MV-4-11 (cell line): ENCODE results near the gene ELOVL2.

Source experiments
- DNase-seq: peaks from one replicate; lab custom pipeline; 2025; lab: John Stamatoyannopoulos, UW

Gene ELOVL2

GRCh38 chr6:11056871-11057270 is 12.8 kb upstream of the ELOVL2 start:
- DNase-seq = no peak

- no peak for DNase-seq
Measured at GRCh38 chr6:11055127-11055627, 11.1 kb upstream of the ELOVL2 start.

GRCh38 chr6:11054722-11055121 is 10.6 kb upstream of the ELOVL2 start:
- DNase-seq = no peak

- no peak for DNase-seq
Measured at GRCh38 chr6:11053307-11053706, 9.2 kb upstream of the ELOVL2 start.

- DNase-seq = peak; percentile 48
Measured at GRCh38 chr6:11050731-11051130, 6.6 kb upstream of the ELOVL2 start.

GRCh38 chr6:11044712-11045167 is 635 bp upstream of the ELOVL2 start:
- DNase-seq = no peak

- no peak for DNase-seq
Measured at GRCh38 chr6:11043378-11043960, 636 bp downstream of the ELOVL2 start.

GRCh38 chr6:11042750-11043377 is 1.2 kb downstream of the ELOVL2 start:
- DNase-seq = no peak

GRCh38 chr6:11042025-11042749 is 1.9 kb downstream of the ELOVL2 start:
- no peak for DNase-seq

GRCh38 chr6:11040134-11040533 is 4.0 kb downstream of the ELOVL2 start:
- no peak for DNase-seq

- no peak for DNase-seq
Measured at GRCh38 chr6:11039040-11039439, 5.1 kb downstream of the ELOVL2 start.

GRCh38 chr6:11036977-11037430 is 7.1 kb downstream of the ELOVL2 start:
- no peak for DNase-seq

- no peak for DNase-seq
Measured at GRCh38 chr6:11036351-11036740, 7.8 kb downstream of the ELOVL2 start.

GRCh38 chr6:11035616-11036350 is 8.3 kb downstream of the ELOVL2 start:
- DNase-seq = no peak

- DNase-seq = no peak
Measured at GRCh38 chr6:11033825-11034224, 10.3 kb downstream of the ELOVL2 start.

GRCh38 chr6:11030904-11031303 is 13.2 kb downstream of the ELOVL2 start:
- DNase-seq = no peak

- DNase-seq = no peak
Measured at GRCh38 chr6:11028959-11029358, 15.1 kb downstream of the ELOVL2 start.

- no peak for DNase-seq
Measured at GRCh38 chr6:11027565-11028110, 16.5 kb downstream of the ELOVL2 start.

- peak; percentile 40 for DNase-seq
Measured at GRCh38 chr6:11025921-11026635, 18.0 kb downstream of the ELOVL2 start.

GRCh38 chr6:11025130-11025529 is 19.0 kb downstream of the ELOVL2 start:
- no peak for DNase-seq

GRCh38 chr6:11023032-11023431 is 21.1 kb downstream of the ELOVL2 start:
- no peak for DNase-seq
